Measurements from ENCODE around the gene JAKMIP2.

GRCh38 chr5:147659166-147659929 is 123.2 kb downstream of the JAKMIP2 start:
- TF ChIP-seq POLR2A (IDR thresholded peaks at IDR 0.05; ENCODE audit: low read depth, low read length) (no peak), TAF1 (IDR thresholded peaks at IDR 0.05; ENCODE audit: low read depth, low read length) (no peak), POLR2AphosphoS5 (IDR thresholded peaks at IDR 0.05; ENCODE audit: low read depth, low read length) (no peak), PAX5 (IDR thresholded peaks at IDR 0.05; ENCODE audit: insufficient read depth, low read length, severe bottlenecking) (no peak), POU2F2 (IDR thresholded peaks at IDR 0.05; ENCODE audit: low read depth, low read length) (no peak)

Measured in GM12891 (cell line).